Stimulated activated naive B cell treated with anti-CD40 and anti-IgM and Interleukin-4, amounts not matched to agents 10 μg/mL and 1 μg/mL and 100 μg/mL, for 72 hours (primary cell): ENCODE measurements around the gene SASS6.

Source experiments
- ATAC-seq, 2 donors: fragments of 150-1000 bp; cut with Tn5 transposase; replicated peaks; 2 replicates each; pipeline ENCODE4 v1.10.0; 2021; ENCODE audit warnings: moderate library complexity in 1 of 2
- DNase-seq: peaks from one replicate; pipeline ENCODE4 v3.0.0; 2021
- H3K27ac Mint-ChIP-seq: one replicate; pipeline ENCODE4 v1.8.0; 2022; ENCODE audit warnings: mild to moderate bottlenecking, mixed read lengths
- H3K27me3 Mint-ChIP-seq, 2 donors: one replicate each; pipeline ENCODE4 v1.8.0; 2022; ENCODE audit warnings: mixed read lengths in 2 of 2
- H3K36me3 Mint-ChIP-seq, 2 donors: one replicate each; pipeline ENCODE4 v1.8.0; 2022; ENCODE audit warnings: mixed read lengths in 2 of 2, mild to moderate bottlenecking in 1 of 2
- H3K4me1 Mint-ChIP-seq, 2 donors: one replicate each; pipeline ENCODE4 v1.8.0; 2022; ENCODE audit warnings: mixed read lengths in 2 of 2, mild to moderate bottlenecking in 1 of 2
- H3K4me3 Mint-ChIP-seq, 2 donors: one replicate each; pipeline ENCODE4 v1.8.0; 2022; ENCODE audit warnings: mild to moderate bottlenecking in 2 of 2, mixed read lengths in 2 of 2, moderate library complexity in 1 of 2
- H3K9me3 Mint-ChIP-seq, 2 donors: one replicate each; pipeline ENCODE4 v1.8.0; 2022; ENCODE audit warnings: mixed read lengths in 2 of 2, mild to moderate bottlenecking in 1 of 2

Gene SASS6

GRCh38 chr1:100137602-100138001, 4.9 kb upstream of the SASS6 start:
- Mint-ChIP-seq H3K36me3 (peaks cover 30 to 31% of the 10 kb centered on the region in 2 donors), H3K27me3 (no peaks in the 10 kb centered on the region), H3K4me3 (no peak overlapping the region), H3K27ac (no peak overlapping the region), H3K9me3 (no peaks in the 10 kb centered on the region), H3K4me1 (peaks cover 14 to 15% of the 10 kb centered on the region in 2 donors)
- no peak for ATAC-seq
- no peak for DNase-seq

DNA sequence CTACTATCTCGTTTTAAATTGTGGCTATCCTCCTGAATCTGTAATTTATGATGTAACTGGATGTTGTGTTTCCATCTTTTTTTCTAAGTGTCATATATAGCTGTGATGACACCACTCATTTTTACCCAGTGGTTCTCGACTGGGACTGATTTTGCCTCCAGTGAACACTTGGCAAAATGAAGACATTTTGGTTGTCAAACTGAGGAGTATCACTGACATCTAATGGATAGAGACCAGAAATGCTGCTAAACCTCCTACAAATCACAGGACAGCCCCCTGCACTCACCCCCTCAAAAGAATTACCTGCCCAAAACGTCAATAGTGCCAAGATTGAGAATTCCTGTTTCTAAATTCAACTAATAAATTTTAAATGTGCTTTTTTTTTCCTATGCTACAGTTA, 2.1 kb upstream of the SASS6 start:
- H3K36me3 Mint-ChIP-seq = peaks cover 15 to 20% of the 10 kb centered on the region in 2 donors
- H3K9me3 Mint-ChIP-seq = no peaks in the 10 kb centered on the region
- peak overlapping the region; percentile 20 for H3K27ac Mint-ChIP-seq
- DNase-seq (no peak), ATAC-seq (no peak)
- H3K4me1 Mint-ChIP-seq = peaks cover 9 to 20% of the 10 kb centered on the region in 2 donors
- no peaks in the 10 kb centered on the region for H3K27me3 Mint-ChIP-seq
- no peak overlapping the region for H3K4me3 Mint-ChIP-seq

DNA sequence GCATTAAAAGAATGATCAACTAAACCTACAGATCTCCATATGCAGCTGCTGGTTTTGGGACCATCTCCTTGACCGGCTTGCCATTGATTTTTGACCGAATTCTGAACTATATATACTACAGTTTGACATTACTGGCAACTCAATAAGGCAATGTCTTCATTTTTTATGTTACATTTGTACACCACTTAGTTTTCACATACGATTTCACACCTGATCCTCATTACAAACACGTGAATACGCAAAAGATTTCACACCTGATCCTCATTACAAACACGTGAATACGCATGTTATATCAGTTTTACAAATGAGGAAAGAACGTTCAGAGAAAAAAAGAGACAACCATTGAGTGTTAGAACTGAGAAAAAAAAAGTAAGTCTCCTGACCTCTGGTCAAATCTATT, 1.1 kb downstream of the SASS6 start:
- peaks cover 14 to 20% of the 10 kb centered on the region in 2 donors for H3K4me1 Mint-ChIP-seq
- DNase-seq = no peak
- H3K4me3 Mint-ChIP-seq = peak overlapping the region; percentile 95 to 98
- H3K27me3 Mint-ChIP-seq = no peaks in the 10 kb centered on the region
- peaks cover 0 to 5% of the 10 kb centered on the region in 2 donors for H3K36me3 Mint-ChIP-seq
- no peaks in the 10 kb centered on the region for H3K9me3 Mint-ChIP-seq
- no peak overlapping the region for H3K27ac Mint-ChIP-seq
- ATAC-seq = no peak

DNA sequence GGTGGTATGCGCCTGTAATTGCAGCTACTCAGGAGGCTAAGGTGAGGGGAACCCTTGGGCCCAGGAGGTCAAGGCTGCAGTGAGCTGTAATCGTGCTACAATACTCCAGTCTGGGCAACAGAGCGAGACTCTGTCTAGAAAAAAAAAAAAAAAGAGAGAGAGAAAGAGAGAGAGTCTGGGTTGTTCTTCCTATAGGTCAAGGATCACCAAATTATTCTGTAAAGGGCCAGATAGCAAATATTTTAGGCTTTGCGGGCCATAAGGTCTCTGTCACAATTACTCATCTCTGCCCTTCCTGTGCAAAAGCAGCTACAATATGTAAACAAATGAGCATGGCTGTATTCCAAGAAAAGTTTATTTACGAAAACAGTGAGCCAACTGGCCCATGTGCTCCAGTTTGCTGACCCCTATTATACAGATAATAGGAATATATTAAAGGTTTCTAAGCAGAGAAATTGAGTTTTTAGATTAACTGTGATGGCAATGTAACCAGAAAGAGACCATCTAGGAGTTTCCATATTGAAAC, 2.1 kb downstream of the SASS6 start:
- DNase-seq (no peak), ATAC-seq (no peak)
- Mint-ChIP-seq H3K36me3 (peaks cover 4 to 11% of the 10 kb centered on the region in 2 donors), H3K4me3 (no peak overlapping the region), H3K4me1 (peaks cover 14 to 20% of the 10 kb centered on the region in 2 donors), H3K27ac (no peak overlapping the region), H3K9me3 (no peaks in the 10 kb centered on the region), H3K27me3 (no peaks in the 10 kb centered on the region)

GRCh38 chr1:100127226-100127625, 5.5 kb downstream of the SASS6 start:
- Mint-ChIP-seq H3K27ac (no peak overlapping the region), H3K4me3 (no peak overlapping the region), H3K27me3 (no peaks in the 10 kb centered on the region), H3K4me1 (peaks cover 7 to 8% of the 10 kb centered on the region in 2 donors), H3K9me3 (no peaks in the 10 kb centered on the region), H3K36me3 (peaks cover 4 to 6% of the 10 kb centered on the region in 2 donors)
- DNase-seq (no peak), ATAC-seq (no peak)

GRCh38 chr1:100122177-100122576, 10.6 kb downstream of the SASS6 start:
- Mint-ChIP-seq H3K4me1 (no peaks in the 10 kb centered on the region), H3K4me3 (no peak overlapping the region), H3K36me3 (peaks cover 8 to 13% of the 10 kb centered on the region in 2 donors), H3K9me3 (no peaks in the 10 kb centered on the region), H3K27ac (no peak overlapping the region), H3K27me3 (no peaks in the 10 kb centered on the region)
- ATAC-seq = no peak
- no peak for DNase-seq

- Mint-ChIP-seq H3K4me3 (no peak overlapping the region), H3K9me3 (no peaks in the 10 kb centered on the region), H3K27ac (no peak overlapping the region), H3K4me1 (no peaks in the 10 kb centered on the region), H3K27me3 (no peaks in the 10 kb centered on the region), H3K36me3 (peaks cover 10 to 26% of the 10 kb centered on the region in 2 donors)
- no peak for DNase-seq
- ATAC-seq = no peak
These were observed 17.2 kb downstream of the SASS6 start for GRCh38 chr1:100115524-100115923.

DNA sequence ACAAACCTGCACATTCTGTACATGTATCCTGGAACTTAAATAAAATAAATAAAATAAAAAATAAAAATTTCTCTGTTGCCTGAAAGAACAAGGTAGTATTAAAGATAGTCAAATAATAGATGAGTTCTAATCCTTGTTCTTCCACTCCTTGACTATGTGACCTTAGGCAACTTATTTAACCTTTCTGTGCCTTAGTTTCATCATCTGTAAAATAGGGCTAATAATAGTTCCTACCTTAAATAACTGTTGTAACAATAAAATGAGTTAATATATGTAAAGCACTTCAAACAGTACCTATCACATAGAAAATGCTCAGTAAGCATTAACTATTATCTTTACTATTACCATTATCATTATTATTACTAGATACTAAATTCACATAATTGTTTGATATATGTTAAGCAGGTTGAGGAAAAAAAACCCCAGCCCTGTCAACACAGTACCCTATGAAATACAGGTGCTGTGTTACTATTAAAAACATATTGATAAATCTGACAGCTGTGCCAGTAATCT, 23.1 kb downstream of the SASS6 start:
- DNase-seq = no peak
- no peaks in the 10 kb centered on the region for H3K27me3 Mint-ChIP-seq
- no peaks in the 10 kb centered on the region for H3K9me3 Mint-ChIP-seq
- H3K36me3 Mint-ChIP-seq = peaks cover 12 to 22% of the 10 kb centered on the region in 2 donors
- no peak overlapping the region for H3K4me3 Mint-ChIP-seq
- no peak overlapping the region for H3K27ac Mint-ChIP-seq
- ATAC-seq = no peak
- no peaks in the 10 kb centered on the region for H3K4me1 Mint-ChIP-seq

- Mint-ChIP-seq H3K36me3 (peaks cover 14 to 25% of the 10 kb centered on the region in 2 donors), H3K27me3 (no peaks in the 10 kb centered on the region), H3K27ac (no peak overlapping the region), H3K4me3 (no peak overlapping the region), H3K9me3 (no peaks in the 10 kb centered on the region), H3K4me1 (no peaks in the 10 kb centered on the region)
- DNase-seq = no peak
- ATAC-seq = no peak
These were observed 25.0 kb downstream of the SASS6 start for GRCh38 chr1:100107696-100108095.

GRCh38 chr1:100101564-100101963, 31.2 kb downstream of the SASS6 start:
- Mint-ChIP-seq H3K4me3 (no peak overlapping the region), H3K27ac (no peak overlapping the region), H3K4me1 (no peaks in the 10 kb centered on the region), H3K27me3 (no peaks in the 10 kb centered on the region), H3K36me3 (peaks cover 17 to 48% of the 10 kb centered on the region in 2 donors), H3K9me3 (no peaks in the 10 kb centered on the region)
- no peak for DNase-seq
- no peak for ATAC-seq

- ATAC-seq (no peak), DNase-seq (no peak)
- Mint-ChIP-seq H3K4me3 (no peak overlapping the region), H3K27me3 (no peaks in the 10 kb centered on the region), H3K27ac (no peak overlapping the region), H3K36me3 (peaks cover 23 to 52% of the 10 kb centered on the region in 2 donors), H3K9me3 (no peaks in the 10 kb centered on the region), H3K4me1 (no peaks in the 10 kb centered on the region)
These were observed 32.5 kb downstream of the SASS6 start for GRCh38 chr1:100100202-100100601.

DNA sequence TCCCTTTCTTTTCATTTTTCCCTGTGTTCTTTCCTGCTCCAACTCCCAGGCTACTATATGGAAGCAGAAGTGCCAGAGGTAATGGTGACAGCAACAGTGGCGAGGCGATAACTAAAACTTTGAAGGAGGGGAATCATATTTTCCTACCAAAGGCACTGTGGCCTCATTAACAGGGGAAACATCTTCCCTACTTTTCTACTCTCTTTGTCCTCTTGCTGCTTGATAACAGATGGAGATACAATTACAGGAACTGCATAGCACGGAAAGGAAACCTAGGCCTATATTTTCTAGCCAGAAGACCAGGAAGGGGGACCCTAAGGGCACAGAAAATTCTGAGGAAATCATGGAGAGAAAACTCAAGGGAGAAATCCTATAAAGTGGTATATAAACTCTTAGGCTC, 42.3 kb downstream of the SASS6 start:
- ATAC-seq (no peak), DNase-seq (no peak)
- peak overlapping the region; percentile 17 for H3K27ac Mint-ChIP-seq
- peaks cover 21 to 38% of the 10 kb centered on the region in 2 donors for H3K36me3 Mint-ChIP-seq
- H3K4me1 Mint-ChIP-seq = no peaks in the 10 kb centered on the region
- no peaks in the 10 kb centered on the region for H3K9me3 Mint-ChIP-seq
- no peak overlapping the region for H3K4me3 Mint-ChIP-seq
- no peaks in the 10 kb centered on the region for H3K27me3 Mint-ChIP-seq

DNA sequence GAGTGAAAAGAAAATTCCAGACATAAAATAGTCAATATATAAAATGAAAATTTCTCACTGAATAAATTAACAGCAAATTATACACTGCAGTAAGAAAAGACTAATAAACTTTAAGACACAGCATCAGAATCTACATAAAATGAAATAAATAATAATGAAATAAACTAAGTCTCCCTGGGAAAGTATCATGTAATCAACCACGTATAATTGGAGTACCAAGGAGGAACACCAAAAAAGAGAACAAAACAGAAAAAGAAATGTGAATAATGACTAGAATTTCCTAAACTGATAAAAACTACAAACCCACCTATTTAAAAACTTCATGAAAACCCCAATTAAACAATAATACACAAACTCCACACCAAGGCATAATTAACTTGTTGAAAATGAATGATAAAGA, 43.6 kb downstream of the SASS6 start:
- Mint-ChIP-seq H3K27me3 (no peaks in the 10 kb centered on the region), H3K36me3 (peaks cover 23 to 36% of the 10 kb centered on the region in 2 donors), H3K4me1 (no peaks in the 10 kb centered on the region), H3K9me3 (no peaks in the 10 kb centered on the region), H3K27ac (no peak overlapping the region), H3K4me3 (no peak overlapping the region)
- ATAC-seq (no peak), DNase-seq (no peak)

- Mint-ChIP-seq H3K27me3 (no peaks in the 10 kb centered on the region), H3K4me3 (no peak overlapping the region), H3K9me3 (no peaks in the 10 kb centered on the region), H3K27ac (no peak overlapping the region), H3K4me1 (no peaks in the 10 kb centered on the region), H3K36me3 (peaks cover 20 to 27% of the 10 kb centered on the region in 2 donors)
- ATAC-seq (no peak), DNase-seq (no peak)
These were observed 45.3 kb downstream of the SASS6 start for GRCh38 chr1:100087396-100087795.

DNA sequence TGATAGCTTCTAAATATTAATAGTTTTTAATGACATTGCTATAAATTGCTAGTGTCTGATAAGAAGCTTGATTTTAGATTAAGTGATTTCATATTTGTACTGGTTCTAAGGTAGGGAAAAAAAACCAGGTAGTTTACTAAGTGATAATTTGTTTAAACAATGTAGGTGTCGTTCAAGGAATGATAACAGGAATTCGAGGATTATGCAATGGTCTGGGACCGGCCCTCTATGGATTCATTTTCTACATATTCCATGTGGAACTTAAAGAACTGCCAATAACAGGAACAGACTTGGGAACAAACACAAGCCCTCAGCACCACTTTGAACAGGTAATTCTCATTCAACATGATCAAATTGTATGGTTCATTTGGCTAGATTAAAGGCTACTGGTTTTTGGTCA, 52.4 kb downstream of the SASS6 start:
- Mint-ChIP-seq H3K27ac (no peak overlapping the region), H3K36me3 (peaks cover 15 to 22% of the 10 kb centered on the region in 2 donors), H3K9me3 (no peaks in the 10 kb centered on the region), H3K27me3 (no peaks in the 10 kb centered on the region), H3K4me3 (no peak overlapping the region), H3K4me1 (peaks cover 0 to 5% of the 10 kb centered on the region in 2 donors)
- ATAC-seq = no peak
- DNase-seq = no peak
